HG03060 (cell line): ENCODE measurements around the gene SUSD2.
"Not testable (repeated sequence)": the region's sequence is repeated elsewhere in the genome, so short reads cannot be mapped to it uniquely, and the experiment has no call there.

Source experiments
- ATAC-seq: cut with Tn5 transposase; IDR thresholded peaks from one replicate; pipeline ENCODE4 v1.9.1; 2021; ENCODE audit warnings: low read depth, moderate number of reproducible peaks; ENCODE audit not compliant: unreplicated experiment

SUSD2 gene

DNA sequence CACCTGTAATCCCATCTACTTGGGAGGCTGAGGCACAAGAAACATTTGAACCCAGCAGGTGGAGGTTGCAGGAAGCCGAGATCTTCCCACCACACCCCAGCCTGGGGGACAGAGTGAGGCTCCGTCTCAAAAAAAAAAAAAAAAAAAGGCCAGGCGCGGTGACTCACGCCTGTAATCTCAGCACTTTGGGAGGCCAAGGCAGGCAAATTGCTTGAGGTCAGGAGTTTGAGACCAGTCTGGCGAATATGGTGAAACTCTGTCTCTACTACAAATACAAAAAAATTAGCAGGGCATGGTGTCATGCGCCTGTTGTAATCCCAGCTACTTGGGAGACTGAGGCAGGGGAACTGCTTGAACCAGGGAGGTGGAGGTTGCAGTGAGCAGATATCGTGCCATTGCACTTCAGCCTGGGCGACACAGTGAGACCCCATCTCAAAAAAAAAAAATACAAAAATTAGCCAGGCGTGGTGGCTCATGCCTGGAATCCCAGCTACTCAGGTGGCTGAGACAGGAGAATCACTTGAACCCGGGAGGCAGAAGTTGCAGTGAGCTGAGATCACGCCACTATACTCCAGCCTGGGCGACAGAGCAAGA lies 56.9 kb downstream of the SUSD2 start:
- not testable (repeated sequence) for ATAC-seq
